IPS-18c (cell line): ENCODE data around the gene TTL.

ENCODE experiments used
- H3K4me3 ChIP-seq: 2 replicates; pipeline ENCODE4 v1.7.0; 2013; ENCODE audit warnings: low read depth, mild to moderate bottlenecking, low read length, moderate library complexity; ENCODE audit not compliant: insufficient read depth
- H3K9me3 ChIP-seq: one replicate; pipeline ENCODE4 v1.6.1; 2013; ENCODE audit warnings: mild to moderate bottlenecking, low read length, moderate library complexity; ENCODE audit not compliant: control insufficient read depth, insufficient read depth

The TTL gene

DNA sequence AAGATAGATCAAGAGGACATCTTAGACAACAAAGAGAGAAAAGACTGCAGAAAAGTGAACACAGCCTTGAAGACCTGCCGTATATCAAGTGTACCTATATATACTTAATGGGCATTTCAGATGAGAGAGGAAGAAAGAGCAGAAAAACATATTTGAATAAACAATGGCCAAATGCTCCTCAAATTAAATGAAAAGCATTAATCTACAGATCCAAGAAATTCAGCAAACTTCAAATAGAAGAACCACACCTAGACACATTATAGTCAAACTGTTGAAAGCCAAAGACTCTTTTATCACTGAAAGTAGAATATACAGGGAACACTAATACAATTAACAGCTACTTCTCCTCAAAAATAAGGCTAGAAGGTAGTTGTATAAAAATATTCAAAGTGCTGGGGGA is 18.7 kb upstream of the TTL start:
- H3K9me3 ChIP-seq: no peaks in the 10 kb centered on the region
- H3K4me3 ChIP-seq: no peak overlapping the region

DNA sequence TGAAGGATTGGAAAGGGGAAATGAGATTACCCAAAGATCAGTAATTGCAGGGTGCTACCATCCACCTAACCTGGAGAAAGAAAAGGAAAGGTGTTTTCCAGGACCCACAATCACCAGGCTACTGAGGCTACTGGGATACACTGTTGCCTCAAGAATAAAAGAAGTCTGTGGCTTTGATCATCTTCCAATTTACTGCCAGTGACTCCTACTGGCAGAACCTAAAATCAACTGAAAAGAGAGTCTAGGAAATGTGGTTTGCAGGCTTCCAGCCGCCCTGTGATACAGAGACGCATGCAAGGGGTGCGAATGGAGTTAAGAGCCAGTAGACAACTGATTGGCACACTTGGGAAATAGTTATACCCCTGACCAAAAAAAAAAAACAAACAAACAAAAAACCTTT is 16.6 kb upstream of the TTL start:
- no peak overlapping the region for H3K4me3 ChIP-seq
- no peaks in the 10 kb centered on the region for H3K9me3 ChIP-seq

DNA sequence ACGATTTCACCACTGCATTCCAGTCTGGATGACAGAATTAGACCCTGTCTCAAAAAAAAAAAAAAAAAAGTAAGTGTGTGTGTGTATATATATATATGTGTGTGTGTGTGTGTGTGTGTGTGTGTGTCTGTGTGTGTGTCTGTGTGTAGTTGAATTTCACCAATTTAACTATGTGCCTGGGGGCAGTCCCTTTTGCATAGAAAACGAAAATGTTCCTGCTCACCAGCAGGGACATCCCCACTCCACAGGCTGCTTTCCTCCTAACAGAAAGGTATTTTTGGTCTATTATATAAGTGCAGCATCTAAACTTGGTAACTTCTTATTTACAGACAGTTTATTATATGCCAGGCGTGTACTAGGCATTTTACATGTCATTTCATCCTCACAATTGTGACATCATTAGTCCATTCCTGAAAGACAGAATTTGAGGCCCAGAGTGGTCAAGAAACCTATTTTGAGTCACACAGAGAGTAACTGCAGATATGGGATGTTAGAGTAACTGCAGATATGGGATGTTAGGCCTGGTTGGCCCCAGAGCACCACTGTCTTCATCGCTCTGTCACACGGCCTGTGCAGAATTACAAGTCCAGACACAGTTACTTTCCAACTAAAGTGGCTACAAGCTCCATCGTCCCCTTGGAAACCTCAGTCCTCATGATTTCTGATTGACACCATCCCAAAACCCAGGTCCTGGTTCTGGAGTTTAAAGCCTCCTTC is 9.3 kb upstream of the TTL start:
- no peak overlapping the region for H3K4me3 ChIP-seq
- H3K9me3 ChIP-seq: no peaks in the 10 kb centered on the region

DNA sequence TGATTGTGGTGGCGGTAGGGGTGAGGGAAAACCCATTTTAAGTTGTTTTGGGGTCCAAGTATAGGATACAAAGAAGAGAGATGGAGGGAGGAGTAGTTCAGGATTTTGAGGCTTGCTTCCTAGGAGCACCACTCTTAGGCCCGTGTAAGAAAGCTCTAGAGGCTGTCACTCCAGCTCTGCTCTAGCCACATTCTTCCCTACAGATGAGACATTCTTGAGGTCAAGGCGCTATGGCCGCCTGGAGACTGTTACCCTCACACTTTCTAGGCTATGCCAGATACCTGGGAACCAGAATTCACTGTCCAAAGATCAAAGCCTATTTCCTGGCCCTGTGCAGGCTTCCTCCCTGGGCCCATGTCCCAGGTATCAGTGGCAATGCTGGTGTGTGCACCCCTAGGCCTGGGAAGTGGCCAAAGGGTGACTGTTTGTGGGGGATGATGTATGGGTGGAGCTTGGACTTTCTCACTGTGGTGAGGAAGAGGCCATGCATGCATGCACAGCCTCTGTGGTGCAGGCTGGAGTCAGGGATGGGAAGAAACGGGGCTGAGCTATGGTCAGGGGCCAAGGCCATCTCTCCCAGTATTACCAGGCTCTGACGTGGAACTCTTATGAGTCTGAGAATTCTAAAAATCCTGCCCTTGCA is 7.0 kb upstream of the TTL start:
- no peak overlapping the region for H3K4me3 ChIP-seq
- no peaks in the 10 kb centered on the region for H3K9me3 ChIP-seq

DNA sequence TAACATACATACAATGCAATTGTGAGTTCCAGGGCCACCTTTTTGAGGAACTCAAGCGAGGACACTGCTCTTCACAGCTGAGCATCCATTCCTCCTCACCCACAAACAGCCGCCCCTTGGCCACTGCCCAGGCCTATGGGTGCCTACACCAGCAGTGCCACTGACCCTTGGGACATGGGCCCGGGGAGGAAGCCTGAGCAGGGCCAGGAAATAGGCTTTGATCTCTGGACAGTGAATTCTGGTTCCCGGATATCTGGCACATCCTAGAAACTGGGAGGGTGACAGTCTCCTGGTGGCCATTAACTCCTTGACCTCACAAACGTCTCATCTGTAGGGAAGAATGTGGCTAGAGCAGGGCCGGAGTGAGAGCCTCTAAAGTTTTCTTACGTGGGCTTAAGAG is 5.5 kb upstream of the TTL start:
- H3K9me3 ChIP-seq: no peaks in the 10 kb centered on the region

DNA sequence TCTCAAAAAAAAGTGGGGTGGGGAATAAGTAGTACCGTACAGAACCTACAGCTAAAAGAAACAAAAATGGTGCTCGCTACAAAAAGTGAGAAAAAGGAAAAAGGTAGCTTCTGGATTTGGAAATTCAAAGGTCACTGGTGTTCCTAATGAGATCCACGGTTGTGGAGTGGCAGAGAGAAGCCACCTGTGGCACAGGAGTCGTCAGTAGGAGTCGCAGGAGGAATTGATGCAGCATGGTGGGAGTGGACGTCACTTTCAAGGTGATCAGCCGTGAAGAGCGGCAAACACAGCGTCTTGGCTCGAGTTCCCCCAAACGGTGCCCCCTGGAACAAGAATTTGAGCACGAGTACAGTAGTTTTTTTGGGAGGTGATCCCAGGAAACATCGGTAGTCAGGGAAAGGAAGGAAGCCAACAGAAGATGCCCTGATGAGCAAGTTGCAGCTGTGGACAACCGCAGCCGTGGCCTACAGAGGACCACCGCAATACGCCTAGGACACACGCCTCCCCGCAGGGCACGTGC is 1.4 kb upstream of the TTL start:
- Histone ChIP-seq H3K4me3 (peak overlapping the region; percentile 80; the same call in 1 of the 2 replicates), H3K9me3 (no peaks in the 10 kb centered on the region)

More for the DNA sequence above, 5.5 kb upstream of the TTL start:
- H3K4me3 ChIP-seq: no peak overlapping the region

DNA sequence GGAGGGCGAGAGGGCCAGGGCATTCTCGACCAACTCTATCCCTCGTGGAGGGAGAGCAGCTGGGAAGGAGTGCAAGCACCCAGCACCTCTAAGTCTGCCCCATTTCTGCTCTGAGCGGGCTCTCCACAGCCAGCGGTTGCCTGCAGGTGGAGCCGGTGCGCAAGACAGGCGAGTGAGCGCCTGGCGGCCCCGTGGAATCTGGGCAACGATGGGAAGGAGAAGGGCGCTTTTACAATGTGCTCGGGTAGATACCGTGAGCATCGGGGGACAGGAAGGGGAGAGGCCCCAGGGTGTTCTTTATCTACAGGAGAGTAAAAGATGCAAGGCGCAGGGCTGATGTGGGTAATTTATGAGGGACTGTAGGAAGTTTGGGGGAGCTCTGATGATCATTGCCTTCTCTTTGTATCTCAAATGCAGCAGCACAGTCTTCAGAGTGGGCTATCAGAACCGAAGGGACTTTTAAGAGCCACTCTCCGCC is 867 bp upstream of the TTL start:
- Histone ChIP-seq H3K4me3 (peak overlapping the region; percentile 80), H3K9me3 (no peaks in the 10 kb centered on the region)

DNA sequence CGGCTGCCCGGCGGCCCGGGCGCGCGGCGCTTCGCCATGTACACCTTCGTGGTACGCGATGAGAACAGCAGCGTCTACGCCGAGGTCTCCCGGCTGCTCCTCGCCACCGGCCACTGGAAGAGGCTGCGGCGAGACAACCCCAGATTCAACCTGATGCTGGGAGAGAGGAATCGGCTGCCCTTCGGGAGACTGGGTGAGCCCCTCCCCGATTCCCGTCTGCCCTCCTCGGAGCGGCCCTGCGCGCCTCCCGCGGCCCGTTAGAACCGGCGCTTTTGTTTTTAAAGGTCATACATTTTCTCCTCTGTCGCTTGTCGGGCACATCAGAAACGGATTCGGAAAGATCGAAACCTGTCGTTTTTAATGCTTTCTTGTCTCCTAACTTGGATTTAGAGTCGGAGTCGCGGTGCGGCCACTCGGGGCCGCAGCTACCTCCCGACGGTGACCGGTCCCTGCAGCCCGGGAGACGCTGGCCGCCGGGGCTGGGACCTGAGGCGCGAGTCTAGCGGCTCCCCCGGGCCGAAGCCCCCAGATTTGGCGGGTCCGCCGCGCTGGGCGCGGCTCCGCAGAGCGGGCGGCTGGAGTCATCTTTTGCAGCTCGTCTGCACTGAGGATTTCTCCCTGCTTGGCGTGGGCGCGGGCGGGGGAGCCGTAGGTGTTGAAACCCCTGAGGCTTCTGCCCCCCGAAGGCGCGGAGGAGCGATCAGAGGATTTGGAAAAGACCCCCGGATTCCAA is 519 bp downstream of the TTL start:
- H3K4me3 ChIP-seq: peak overlapping the region; percentile 84
- no peaks in the 10 kb centered on the region for H3K9me3 ChIP-seq

DNA sequence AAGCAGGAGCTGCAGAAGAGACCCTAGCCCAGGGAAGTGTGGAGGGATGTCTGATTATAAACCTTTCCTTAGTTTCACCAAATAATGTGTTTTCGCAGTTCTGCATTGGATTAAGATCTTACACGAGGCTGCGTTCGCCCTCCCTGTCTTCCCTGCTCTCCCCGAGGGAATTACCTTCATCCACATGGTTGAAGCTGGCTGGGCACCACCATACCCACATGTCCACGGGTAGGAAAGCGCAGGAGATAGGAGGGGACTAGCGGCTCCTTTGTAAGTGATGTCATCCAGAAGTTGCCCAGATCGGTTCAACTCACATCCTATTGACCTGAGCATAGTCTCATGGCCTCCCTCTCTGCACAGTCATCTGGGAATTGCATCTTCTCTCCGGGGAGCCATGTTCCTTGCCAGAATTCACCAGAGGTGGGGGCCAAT is 1.1 kb downstream of the TTL start:
- H3K4me3 ChIP-seq: peak overlapping the region; percentile 84
- no peaks in the 10 kb centered on the region for H3K9me3 ChIP-seq

DNA sequence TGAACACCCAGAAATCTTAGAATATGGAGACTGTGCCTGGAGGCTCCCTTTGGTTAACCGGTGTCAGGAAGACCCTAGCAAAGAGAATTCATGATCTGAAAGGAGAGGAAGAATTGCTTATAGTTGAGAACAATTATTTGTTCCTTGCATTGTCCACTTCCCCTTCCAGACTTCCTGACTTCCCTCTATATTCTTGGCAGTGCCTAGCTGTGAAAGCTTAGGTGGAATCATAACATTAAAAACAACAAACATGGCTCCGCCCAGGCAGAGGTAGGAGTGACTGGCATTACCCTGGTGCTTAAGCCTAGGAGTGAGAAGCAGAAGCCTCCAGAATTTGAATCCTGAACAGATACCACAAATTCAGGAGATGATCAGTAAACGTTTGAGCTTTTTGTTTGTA is 1.9 kb downstream of the TTL start:
- Histone ChIP-seq H3K4me3 (no peak overlapping the region), H3K9me3 (no peaks in the 10 kb centered on the region)

DNA sequence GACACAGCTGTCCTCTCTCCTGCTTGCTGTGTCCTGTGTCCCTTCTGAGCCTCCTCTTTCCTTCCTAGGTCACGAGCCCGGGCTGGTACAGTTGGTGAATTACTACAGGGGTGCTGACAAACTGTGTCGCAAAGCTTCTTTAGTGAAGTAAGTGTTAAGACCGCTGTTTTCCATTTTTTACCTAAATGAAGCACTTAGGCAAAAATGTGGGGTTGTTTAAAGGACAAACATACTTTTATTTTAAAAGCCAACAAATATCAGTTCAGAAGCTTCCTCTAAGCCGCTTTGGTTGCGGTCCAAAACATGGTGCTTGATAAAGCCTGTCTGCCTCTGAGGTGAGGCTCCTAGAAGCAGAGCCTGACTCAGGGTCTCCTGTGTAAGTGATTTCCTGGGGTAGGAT is 3.9 kb downstream of the TTL start:
- no peaks in the 10 kb centered on the region for H3K9me3 ChIP-seq

DNA sequence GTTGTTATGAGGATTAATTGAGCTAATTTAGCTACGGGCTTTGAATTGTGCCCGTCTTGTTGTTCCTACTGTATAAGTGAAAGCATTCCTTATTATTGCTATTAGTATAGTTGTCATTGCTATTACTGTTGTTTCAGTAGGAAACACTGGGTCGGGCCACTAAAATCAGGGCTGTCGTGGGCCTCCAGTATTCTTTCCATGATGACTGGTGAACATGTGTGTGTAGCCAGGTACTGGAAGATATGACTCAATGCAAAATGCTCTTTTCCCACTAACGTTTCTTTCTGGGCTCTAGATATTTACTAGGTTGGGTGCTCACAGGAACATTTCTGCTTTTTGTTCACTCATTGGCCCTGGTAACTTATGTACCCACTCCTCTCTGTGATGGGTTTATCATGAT is 4.9 kb downstream of the TTL start:
- H3K9me3 ChIP-seq: no peaks in the 10 kb centered on the region
- no peak overlapping the region for H3K4me3 ChIP-seq

More for the DNA sequence above, 3.9 kb downstream of the TTL start:
- no peak overlapping the region for H3K4me3 ChIP-seq

DNA sequence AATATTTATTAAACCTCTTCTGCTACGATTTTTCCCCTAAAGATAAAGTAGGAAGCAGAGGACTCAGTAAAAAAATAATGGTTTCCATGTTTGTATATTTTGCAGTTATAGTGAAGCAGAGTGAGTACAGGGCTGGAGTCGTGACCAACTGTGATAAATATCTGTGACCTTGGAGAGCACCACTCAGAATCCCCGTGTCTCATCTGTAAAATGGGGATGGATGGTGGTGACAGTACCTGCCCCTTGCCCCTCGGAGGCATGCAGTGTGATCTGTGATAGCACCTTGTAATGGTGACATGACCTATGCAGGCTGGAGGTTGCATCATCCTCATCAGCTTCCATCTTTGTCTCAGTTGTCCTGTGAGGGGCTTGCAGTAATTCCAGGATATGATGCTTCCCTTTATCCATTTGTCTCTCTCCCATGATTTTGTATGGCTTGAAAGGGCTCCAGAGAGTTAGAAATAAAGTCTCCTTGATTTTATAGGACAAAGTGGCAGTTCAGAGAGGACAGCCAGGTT is 5.5 kb downstream of the TTL start:
- H3K4me3 ChIP-seq: no peak overlapping the region
- H3K9me3 ChIP-seq: no peaks in the 10 kb centered on the region

DNA sequence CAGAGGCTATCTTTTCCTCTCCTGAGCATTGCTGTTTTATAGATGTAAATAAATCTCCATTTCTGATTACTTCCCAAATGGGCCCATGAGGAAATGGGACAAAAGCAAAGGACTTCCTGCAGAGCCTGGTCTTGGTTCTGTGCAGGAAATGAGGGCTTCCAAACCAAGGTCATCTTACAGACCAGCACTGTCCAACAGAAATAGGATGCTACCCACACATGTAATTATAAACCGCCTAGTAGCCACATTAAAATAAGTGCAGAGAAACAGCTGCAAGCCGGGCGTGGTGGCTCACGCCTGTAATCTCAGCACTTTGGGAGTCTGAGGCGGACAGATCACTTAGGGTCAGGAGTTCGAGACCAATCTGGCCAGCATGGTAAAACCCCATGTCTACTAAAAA is 6.2 kb downstream of the TTL start:
- no peak overlapping the region for H3K4me3 ChIP-seq
- no peaks in the 10 kb centered on the region for H3K9me3 ChIP-seq

DNA sequence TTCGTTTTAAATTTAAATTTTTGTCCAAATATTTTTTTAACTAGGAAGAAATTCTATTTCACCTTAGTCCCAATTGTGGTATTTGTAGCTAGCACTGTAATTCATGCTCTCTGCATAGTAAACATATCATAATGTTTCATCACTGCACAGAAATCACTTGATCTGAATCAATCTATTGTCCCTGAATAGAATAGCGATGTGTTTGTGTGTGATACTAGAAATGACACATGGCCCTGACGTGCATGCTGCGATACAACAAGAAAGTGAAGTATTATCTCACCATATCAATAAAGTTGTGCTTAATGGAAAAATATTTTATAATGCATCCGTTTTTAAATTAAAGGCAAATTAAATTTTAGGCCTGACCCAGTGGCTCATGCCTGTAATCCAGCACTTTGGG is 10.0 kb downstream of the TTL start:
- H3K4me3 ChIP-seq: no peak overlapping the region
- no peaks in the 10 kb centered on the region for H3K9me3 ChIP-seq

DNA sequence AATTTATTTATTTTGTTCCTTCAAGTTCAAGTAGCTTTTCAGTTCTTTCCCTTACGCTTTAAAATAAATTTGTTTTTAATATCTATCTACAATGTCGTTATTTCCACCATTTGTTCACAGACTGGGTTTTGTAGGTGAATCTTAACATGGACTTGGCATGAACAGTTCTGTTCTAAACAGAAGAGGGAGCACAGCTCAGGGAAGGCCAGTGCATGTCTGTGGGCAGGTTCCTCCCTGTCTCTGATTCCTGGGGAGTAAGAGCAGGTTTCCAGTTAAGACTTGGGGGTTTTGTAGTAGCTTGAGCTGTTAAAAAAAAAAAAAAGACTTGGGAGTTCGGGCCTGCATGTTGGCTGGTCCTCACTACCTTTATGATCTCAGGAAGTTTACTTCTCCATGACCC is 11.1 kb downstream of the TTL start:
- Histone ChIP-seq H3K4me3 (no peak overlapping the region), H3K9me3 (no peaks in the 10 kb centered on the region)

DNA sequence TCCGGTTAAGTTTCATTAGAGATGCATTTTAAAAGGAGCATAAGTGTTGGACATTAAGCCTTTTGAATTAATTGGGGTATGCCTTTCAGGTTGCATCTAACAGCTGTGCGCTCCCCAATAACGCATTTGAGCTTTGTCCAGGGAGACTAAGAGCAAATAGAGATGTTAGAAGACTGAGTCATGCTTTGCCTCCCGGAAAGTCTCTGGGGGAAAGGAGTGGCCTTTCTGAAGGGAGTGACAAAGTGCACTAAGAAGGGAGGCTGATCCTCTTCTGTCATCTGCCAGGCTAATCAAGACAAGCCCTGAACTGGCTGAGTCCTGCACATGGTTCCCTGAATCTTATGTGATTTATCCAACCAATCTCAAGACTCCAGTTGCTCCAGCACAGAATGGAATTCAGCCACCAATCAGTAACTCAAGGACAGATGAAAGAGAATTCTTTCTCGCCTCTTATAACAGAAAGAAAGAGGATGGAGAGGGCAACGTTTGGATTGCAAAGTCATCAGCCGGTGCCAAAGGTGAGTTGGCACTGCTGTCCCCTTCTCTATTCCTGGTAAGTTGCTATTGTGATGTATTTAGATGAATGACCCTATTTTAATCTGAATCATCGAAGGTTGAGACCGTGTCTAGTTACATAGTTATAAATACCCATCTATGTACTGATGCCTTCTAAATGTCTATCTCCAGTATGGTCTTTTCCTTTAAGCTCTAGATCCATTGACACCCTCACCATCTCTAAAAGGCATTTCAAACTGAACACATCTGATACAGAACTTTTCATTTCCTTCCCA is 12.1 kb downstream of the TTL start:
- Histone ChIP-seq H3K4me3 (no peak overlapping the region), H3K9me3 (no peaks in the 10 kb centered on the region)
